GM23338 (cell line): ENCODE results near the gene SYNPR. TPM values are rescaled to one million over a fixed set of nuclear protein-coding genes. Genes with fewer than 3 reads are reported as not detected.

Experiments used
- ATAC-seq: fragments of 200-7000 bp; cut with Tn5 transposase; 3 replicates; pipeline ENCODE4 v1.9.1; 2020
- DNase-seq: peaks from one replicate; pipeline ENCODE4 v3.0.0-alpha.2; 2015; ENCODE audit warnings: low spot score
- H2AFZ ChIP-seq: fragments of 200-600 bp; sonication (generic); 2 replicates; pipeline ENCODE4 v1.8.0; 2016; ENCODE audit warnings: antibody characterized with exemption, mild to moderate bottlenecking, moderate library complexity
- H3F3A ChIP-seq: fragments of 200-600 bp; sonication (generic); replicated peaks from 2 replicates; pipeline ENCODE4 v1.8.0; 2017; ENCODE audit warnings: antibody characterized with exemption, mixed run types, low read depth
- H3K27ac ChIP-seq: fragments of 200-600 bp; sonication (generic); 2 replicates; pipeline ENCODE4 v1.6.1; 2016; ENCODE audit warnings: low read depth
- H3K27me3 ChIP-seq: fragments of 200-600 bp; sonication (generic); 2 replicates; pipeline ENCODE4 v1.8.0; 2016; ENCODE audit warnings: mild to moderate bottlenecking, mixed run types, moderate library complexity; ENCODE audit not compliant: insufficient read depth
- H3K36me3 ChIP-seq: fragments of 200-600 bp; sonication (generic); 2 replicates; pipeline ENCODE4 v1.8.0; 2016; ENCODE audit warnings: mild to moderate bottlenecking; ENCODE audit not compliant: insufficient read depth
- H3K4me1 ChIP-seq: fragments of 200-600 bp; sonication (generic); 2 replicates; pipeline ENCODE4 v1.8.0; 2016; ENCODE audit warnings: mild to moderate bottlenecking, moderate library complexity; ENCODE audit not compliant: insufficient read depth
- H3K4me2 ChIP-seq: fragments of 200-600 bp; sonication (generic); 2 replicates; pipeline ENCODE4 v1.7.1; 2017; ENCODE audit warnings: mixed run types
- H3K4me3 ChIP-seq: fragments of 200-600 bp; sonication (generic); 2 replicates; pipeline ENCODE4 v1.6.1; 2016; ENCODE audit warnings: mixed run types
- H3K79me2 ChIP-seq: fragments of 200-600 bp; sonication (generic); replicated peaks from 2 replicates; pipeline ENCODE4 v1.8.0; 2017; ENCODE audit warnings: mild to moderate bottlenecking; ENCODE audit not compliant: insufficient read depth
- H3K9me2 ChIP-seq: fragments of 200-600 bp; sonication (generic); 2 replicates; pipeline ENCODE4 v1.8.0; 2017; ENCODE audit not compliant: insufficient read depth
- H4K20me1 ChIP-seq: fragments of 200-600 bp; sonication (generic); replicated peaks from 2 replicates; pipeline ENCODE4 v1.8.0; 2017; ENCODE audit warnings: mild to moderate bottlenecking; ENCODE audit not compliant: insufficient read depth
- H3K27ac Mint-ChIP-seq: 2 replicates; pipeline ENCODE4 v1.8.0; 2020; ENCODE audit warnings: inconsistent platforms, mild to moderate bottlenecking, moderate library complexity, mixed read lengths
- H3K27me3 Mint-ChIP-seq: 3 replicates; pipeline ENCODE4 v1.8.0; 2022; ENCODE audit warnings: low read depth, mild to moderate bottlenecking, moderate library complexity, mixed read lengths, inconsistent platforms; ENCODE audit not compliant: insufficient read depth, poor library complexity
- H3K36me3 Mint-ChIP-seq: 3 replicates; pipeline ENCODE4 v1.8.0; 2021; ENCODE audit warnings: low read depth, mild to moderate bottlenecking, inconsistent platforms, moderate library complexity, mixed read lengths
- H3K4me1 Mint-ChIP-seq: 3 replicates; pipeline ENCODE4 v1.8.0; 2020; ENCODE audit warnings: mild to moderate bottlenecking, inconsistent platforms, mixed read lengths
- H3K4me3 Mint-ChIP-seq: 3 replicates; pipeline ENCODE4 v1.8.0; 2021; ENCODE audit warnings: moderate library complexity, mild to moderate bottlenecking, inconsistent platforms, mixed read lengths
- H3K9me3 Mint-ChIP-seq: 3 replicates; pipeline ENCODE4 v1.8.0; 2020; ENCODE audit warnings: moderate library complexity, mild to moderate bottlenecking, inconsistent platforms, mixed read lengths
- CREB1 ChIP-seq: fragments of 250-450 bp; sonication (Bioruptor Pico); IDR thresholded peaks from 2 replicates; pipeline ENCODE4 v1.5.0; 2020; ENCODE audit warnings: low read depth, mild to moderate bottlenecking, moderate library complexity
- EZH2 ChIP-seq: fragments of 200-600 bp; sonication (generic); IDR thresholded peaks from one replicate; pipeline ENCODE4 v1.8.0; 2017; ENCODE audit warnings: antibody characterized with exemption, mild to moderate bottlenecking, low read depth; ENCODE audit not compliant: unreplicated experiment
- EZH2phosphoT487 ChIP-seq: fragments of 200-600 bp; sonication (generic); IDR thresholded peaks from one replicate; pipeline ENCODE4 v1.8.1; 2018; ENCODE audit warnings: antibody characterized with exemption; ENCODE audit not compliant: unreplicated experiment
- JUNB ChIP-seq: IDR thresholded peaks from one replicate; pipeline ENCODE4 v1.6.1; 2016; ENCODE audit warnings: antibody characterized with exemption; ENCODE audit not compliant: unreplicated experiment
- NANOG ChIP-seq: IDR thresholded peaks from 2 replicates; pipeline ENCODE4 v1.6.1; 2016; ENCODE audit warnings: antibody characterized with exemption, borderline replicate concordance
- POLR2AphosphoS5 ChIP-seq: IDR thresholded peaks from 2 replicates; pipeline ENCODE4 v1.6.1; 2016; ENCODE audit warnings: antibody characterized with exemption, low read depth
- STAT1 ChIP-seq: IDR thresholded peaks from one replicate; pipeline ENCODE4 v1.6.1; 2016; ENCODE audit warnings: antibody characterized with exemption; ENCODE audit not compliant: unreplicated experiment
- ZNF114 ChIP-seq: fragments of 250-450 bp; sonication (Bioruptor Pico); IDR thresholded peaks from 2 replicates; pipeline ENCODE4 v1.5.0; 2020; ENCODE audit warnings: mild to moderate bottlenecking, moderate library complexity
- ZNF331 ChIP-seq: fragments of 250-450 bp; sonication (Bioruptor Pico); IDR thresholded peaks from 2 replicates; pipeline ENCODE4 v1.5.0; 2020; ENCODE audit warnings: low read depth, mild to moderate bottlenecking, moderate library complexity
- polyA plus RNA-seq: library from polyadenylated mRNA; unstranded; fragments of >200 nt; fragmentation: Nextera tagmentation; extraction: Ambion mirVana; gene quantifications from 2 replicates; pipeline ENCODE4 v1.2.1, GENCODE V29; 2016
- total RNA-seq: library from RNA; depleted of rRNA; stranded (reverse); fragments of >200 nt; shearing (Covaris generic); gene quantifications from 2 replicates; pipeline ENCODE4 v1.2.3, GENCODE V29; 2014
- TF ChIP-seq, protein P1 (sequence below), 2 experiments: fragments of 200-600 bp in 1 of 2; sonication (generic) in 1 of 2; conservative IDR thresholded peaks; 2 replicates each; pipeline versions ENCODE4 v1.5.1 to v1.6.1; 2016 to 2017; ENCODE audit warnings: antibody characterized with exemption in 2 of 2, low read depth in 2 of 2, mild to moderate bottlenecking in 2 of 2, moderate library complexity in 1 of 2
- TF ChIP-seq, protein P2 (sequence below): IDR thresholded peaks from one replicate; pipeline ENCODE4 v1.6.1; 2018; ENCODE audit warnings: antibody characterized with exemption; ENCODE audit not compliant: unreplicated experiment
- TF ChIP-seq, protein P3 (sequence below): fragments of 250-450 bp; sonication (Bioruptor Pico); IDR thresholded peaks from 2 replicates; pipeline ENCODE4 v1.5.0; 2020; ENCODE audit warnings: mild to moderate bottlenecking, moderate library complexity
- TF ChIP-seq, protein P4 (sequence below): IDR thresholded peaks from 2 replicates; pipeline ENCODE4 v1.6.1; 2016; ENCODE audit warnings: antibody characterized with exemption

The SYNPR gene
- total and polyA plus RNA-seq, 2 experiments from 2014 or later: 0.38 to 0.55 TPM

DNA sequence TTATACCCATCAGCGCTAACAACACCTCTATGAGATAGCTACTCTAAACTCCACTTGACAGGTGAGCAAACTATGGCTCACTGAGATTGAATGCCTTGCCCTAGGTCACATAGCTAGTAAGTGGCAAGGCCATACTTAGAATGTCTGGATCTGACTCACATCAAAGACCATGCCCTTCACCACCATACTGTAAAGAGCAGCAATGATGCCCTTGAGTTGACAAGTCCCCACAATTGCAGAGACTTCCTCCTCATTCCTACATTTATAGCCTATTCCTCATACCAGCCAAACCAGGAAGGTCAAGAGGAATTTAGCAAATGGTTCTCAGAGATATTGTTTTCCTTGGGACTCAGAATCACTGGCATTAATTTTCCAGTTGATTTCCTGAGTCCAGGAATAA lies 216.5 kb downstream of the SYNPR start:
- H4K20me1 ChIP-seq: no peaks in the 10 kb centered on the region
- H3K4me1 ChIP-seq: no peaks in the 10 kb centered on the region
- H2AFZ ChIP-seq: no peak overlapping the region
- no peaks in the 10 kb centered on the region for H3K79me2 ChIP-seq
- no peaks in the 10 kb centered on the region for H3K27me3 ChIP-seq
- no peak overlapping the region for H3K27ac ChIP-seq
- H3K36me3 Mint-ChIP-seq: no peaks in the 10 kb centered on the region
- H3K4me3 Mint-ChIP-seq: no peak overlapping the region
- peaks cover 3% of the 10 kb centered on the region for H3K27me3 Mint-ChIP-seq
- DNase-seq (no peak), ATAC-seq (no peak)
- H3K9me2 ChIP-seq: no peaks in the 10 kb centered on the region
- TF ChIP-seq EZH2phosphoT487 (no peak), ZNF331 (no peak), STAT1 (no peak), ZNF114 (CRISPR knock-in tag) (no peak), NANOG (no peak), POLR2AphosphoS5 (no peak), EZH2 (no peak), JUNB (no peak), CREB1 (no peak)
- TF ChIP-seq, protein P1, sequence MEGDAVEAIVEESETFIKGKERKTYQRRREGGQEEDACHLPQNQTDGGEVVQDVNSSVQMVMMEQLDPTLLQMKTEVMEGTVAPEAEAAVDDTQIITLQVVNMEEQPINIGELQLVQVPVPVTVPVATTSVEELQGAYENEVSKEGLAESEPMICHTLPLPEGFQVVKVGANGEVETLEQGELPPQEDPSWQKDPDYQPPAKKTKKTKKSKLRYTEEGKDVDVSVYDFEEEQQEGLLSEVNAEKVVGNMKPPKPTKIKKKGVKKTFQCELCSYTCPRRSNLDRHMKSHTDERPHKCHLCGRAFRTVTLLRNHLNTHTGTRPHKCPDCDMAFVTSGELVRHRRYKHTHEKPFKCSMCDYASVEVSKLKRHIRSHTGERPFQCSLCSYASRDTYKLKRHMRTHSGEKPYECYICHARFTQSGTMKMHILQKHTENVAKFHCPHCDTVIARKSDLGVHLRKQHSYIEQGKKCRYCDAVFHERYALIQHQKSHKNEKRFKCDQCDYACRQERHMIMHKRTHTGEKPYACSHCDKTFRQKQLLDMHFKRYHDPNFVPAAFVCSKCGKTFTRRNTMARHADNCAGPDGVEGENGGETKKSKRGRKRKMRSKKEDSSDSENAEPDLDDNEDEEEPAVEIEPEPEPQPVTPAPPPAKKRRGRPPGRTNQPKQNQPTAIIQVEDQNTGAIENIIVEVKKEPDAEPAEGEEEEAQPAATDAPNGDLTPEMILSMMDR (conservative IDR thresholded peaks at IDR 0.05; ENCODE audit: low read depth in 2 of 2): no peak
- TF ChIP-seq, protein P2, sequence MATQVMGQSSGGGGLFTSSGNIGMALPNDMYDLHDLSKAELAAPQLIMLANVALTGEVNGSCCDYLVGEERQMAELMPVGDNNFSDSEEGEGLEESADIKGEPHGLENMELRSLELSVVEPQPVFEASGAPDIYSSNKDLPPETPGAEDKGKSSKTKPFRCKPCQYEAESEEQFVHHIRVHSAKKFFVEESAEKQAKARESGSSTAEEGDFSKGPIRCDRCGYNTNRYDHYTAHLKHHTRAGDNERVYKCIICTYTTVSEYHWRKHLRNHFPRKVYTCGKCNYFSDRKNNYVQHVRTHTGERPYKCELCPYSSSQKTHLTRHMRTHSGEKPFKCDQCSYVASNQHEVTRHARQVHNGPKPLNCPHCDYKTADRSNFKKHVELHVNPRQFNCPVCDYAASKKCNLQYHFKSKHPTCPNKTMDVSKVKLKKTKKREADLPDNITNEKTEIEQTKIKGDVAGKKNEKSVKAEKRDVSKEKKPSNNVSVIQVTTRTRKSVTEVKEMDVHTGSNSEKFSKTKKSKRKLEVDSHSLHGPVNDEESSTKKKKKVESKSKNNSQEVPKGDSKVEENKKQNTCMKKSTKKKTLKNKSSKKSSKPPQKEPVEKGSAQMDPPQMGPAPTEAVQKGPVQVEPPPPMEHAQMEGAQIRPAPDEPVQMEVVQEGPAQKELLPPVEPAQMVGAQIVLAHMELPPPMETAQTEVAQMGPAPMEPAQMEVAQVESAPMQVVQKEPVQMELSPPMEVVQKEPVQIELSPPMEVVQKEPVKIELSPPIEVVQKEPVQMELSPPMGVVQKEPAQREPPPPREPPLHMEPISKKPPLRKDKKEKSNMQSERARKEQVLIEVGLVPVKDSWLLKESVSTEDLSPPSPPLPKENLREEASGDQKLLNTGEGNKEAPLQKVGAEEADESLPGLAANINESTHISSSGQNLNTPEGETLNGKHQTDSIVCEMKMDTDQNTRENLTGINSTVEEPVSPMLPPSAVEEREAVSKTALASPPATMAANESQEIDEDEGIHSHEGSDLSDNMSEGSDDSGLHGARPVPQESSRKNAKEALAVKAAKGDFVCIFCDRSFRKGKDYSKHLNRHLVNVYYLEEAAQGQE: no peak
- TF ChIP-seq, protein P3, sequence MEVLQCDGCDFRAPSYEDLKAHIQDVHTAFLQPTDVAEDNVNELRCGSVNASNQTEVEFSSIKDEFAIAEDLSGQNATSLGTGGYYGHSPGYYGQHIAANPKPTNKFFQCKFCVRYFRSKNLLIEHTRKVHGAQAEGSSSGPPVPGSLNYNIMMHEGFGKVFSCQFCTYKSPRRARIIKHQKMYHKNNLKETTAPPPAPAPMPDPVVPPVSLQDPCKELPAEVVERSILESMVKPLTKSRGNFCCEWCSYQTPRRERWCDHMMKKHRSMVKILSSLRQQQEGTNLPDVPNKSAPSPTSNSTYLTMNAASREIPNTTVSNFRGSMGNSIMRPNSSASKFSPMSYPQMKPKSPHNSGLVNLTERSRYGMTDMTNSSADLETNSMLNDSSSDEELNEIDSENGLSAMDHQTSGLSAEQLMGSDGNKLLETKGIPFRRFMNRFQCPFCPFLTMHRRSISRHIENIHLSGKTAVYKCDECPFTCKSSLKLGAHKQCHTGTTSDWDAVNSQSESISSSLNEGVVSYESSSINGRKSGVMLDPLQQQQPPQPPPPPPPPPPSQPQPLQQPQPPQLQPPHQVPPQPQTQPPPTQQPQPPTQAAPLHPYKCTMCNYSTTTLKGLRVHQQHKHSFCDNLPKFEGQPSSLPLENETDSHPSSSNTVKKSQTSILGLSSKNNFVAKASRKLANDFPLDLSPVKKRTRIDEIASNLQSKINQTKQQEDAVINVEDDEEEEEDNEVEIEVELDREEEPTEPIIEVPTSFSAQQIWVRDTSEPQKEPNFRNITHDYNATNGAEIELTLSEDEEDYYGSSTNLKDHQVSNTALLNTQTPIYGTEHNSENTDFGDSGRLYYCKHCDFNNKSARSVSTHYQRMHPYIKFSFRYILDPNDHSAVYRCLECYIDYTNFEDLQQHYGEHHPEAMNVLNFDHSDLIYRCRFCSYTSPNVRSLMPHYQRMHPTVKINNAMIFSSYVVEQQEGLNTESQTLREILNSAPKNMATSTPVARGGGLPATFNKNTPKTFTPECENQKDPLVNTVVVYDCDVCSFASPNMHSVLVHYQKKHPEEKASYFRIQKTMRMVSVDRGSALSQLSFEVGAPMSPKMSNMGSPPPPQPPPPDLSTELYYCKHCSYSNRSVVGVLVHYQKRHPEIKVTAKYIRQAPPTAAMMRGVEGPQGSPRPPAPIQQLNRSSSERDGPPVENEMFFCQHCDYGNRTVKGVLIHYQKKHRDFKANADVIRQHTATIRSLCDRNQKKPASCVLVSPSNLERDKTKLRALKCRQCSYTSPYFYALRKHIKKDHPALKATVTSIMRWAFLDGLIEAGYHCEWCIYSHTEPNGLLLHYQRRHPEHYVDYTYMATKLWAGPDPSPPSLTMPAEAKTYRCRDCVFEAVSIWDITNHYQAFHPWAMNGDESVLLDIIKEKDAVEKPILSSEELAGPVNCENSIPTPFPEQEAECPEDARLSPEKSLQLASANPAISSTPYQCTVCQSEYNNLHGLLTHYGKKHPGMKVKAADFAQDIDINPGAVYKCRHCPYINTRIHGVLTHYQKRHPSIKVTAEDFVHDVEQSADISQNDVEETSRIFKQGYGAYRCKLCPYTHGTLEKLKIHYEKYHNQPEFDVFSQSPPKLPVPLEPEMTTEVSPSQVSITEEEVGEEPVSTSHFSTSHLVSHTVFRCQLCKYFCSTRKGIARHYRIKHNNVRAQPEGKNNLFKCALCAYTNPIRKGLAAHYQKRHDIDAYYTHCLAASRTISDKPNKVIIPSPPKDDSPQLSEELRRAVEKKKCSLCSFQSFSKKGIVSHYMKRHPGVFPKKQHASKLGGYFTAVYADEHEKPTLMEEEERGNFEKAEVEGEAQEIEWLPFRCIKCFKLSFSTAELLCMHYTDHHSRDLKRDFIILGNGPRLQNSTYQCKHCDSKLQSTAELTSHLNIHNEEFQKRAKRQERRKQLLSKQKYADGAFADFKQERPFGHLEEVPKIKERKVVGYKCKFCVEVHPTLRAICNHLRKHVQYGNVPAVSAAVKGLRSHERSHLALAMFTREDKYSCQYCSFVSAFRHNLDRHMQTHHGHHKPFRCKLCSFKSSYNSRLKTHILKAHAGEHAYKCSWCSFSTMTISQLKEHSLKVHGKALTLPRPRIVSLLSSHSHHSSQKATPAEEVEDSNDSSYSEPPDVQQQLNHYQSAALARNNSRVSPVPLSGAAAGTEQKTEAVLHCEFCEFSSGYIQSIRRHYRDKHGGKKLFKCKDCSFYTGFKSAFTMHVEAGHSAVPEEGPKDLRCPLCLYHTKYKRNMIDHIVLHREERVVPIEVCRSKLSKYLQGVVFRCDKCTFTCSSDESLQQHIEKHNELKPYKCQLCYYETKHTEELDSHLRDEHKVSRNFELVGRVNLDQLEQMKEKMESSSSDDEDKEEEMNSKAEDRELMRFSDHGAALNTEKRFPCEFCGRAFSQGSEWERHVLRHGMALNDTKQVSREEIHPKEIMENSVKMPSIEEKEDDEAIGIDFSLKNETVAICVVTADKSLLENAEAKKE (CRISPR knock-in tag): no peak
- TF ChIP-seq, protein P4, sequence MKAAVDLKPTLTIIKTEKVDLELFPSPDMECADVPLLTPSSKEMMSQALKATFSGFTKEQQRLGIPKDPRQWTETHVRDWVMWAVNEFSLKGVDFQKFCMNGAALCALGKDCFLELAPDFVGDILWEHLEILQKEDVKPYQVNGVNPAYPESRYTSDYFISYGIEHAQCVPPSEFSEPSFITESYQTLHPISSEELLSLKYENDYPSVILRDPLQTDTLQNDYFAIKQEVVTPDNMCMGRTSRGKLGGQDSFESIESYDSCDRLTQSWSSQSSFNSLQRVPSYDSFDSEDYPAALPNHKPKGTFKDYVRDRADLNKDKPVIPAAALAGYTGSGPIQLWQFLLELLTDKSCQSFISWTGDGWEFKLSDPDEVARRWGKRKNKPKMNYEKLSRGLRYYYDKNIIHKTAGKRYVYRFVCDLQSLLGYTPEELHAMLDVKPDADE: no peak
- H3K4me1 Mint-ChIP-seq: peaks cover 5% of the 10 kb centered on the region
- no peak overlapping the region for H3K4me2 ChIP-seq
- H3K4me3 ChIP-seq: no peak overlapping the region
- H3K27ac Mint-ChIP-seq: no peak overlapping the region
- no peaks in the 10 kb centered on the region for H3F3A ChIP-seq
- H3K9me3 Mint-ChIP-seq: no peaks in the 10 kb centered on the region
- no peaks in the 10 kb centered on the region for H3K36me3 ChIP-seq
